Fibroblast of lung (primary cell): ENCODE data around the gene KLF16. TPM values are rescaled to one million over a fixed set of nuclear protein-coding genes. Genes with fewer than 3 reads are reported as not detected.
A peak's percentile ranks its signal among the peaks of the same experiment; 100 is the strongest.

Experiments
- DNase-seq, 2 donors: peaks; one replicate each; pipeline versions ENCODE4 v3.0.0 to v3.0.0-alpha.2; 2010; ENCODE audit warnings: low read depth in 2 of 2
- H2AFZ ChIP-seq: 2 replicates; pipeline ENCODE4 v1.5.1; 2012; ENCODE audit warnings: low read length, control low read depth, inconsistent platforms
- H3K27ac ChIP-seq: 2 replicates; pipeline ENCODE4 v1.5.1; 2011; ENCODE audit warnings: low read length, control low read depth; ENCODE audit not compliant: insufficient read depth
- H3K27me3 ChIP-seq: 2 replicates; pipeline ENCODE4 v1.5.1; 2011; ENCODE audit warnings: mild to moderate bottlenecking, low read length; ENCODE audit not compliant: control insufficient read depth, insufficient read depth
- H3K36me3 ChIP-seq: 2 replicates; pipeline ENCODE4 v1.5.1; 2011; ENCODE audit warnings: low read length; ENCODE audit not compliant: control insufficient read depth, insufficient read depth
- H3K4me1 ChIP-seq: 2 replicates; pipeline ENCODE4 v1.5.1; 2011; ENCODE audit warnings: low read length; ENCODE audit not compliant: control insufficient read depth, insufficient read depth; ENCODE audit errors: extremely low read depth
- H3K4me2 ChIP-seq: 2 replicates; pipeline ENCODE4 v1.5.1; 2011; ENCODE audit warnings: low read length, control low read depth; ENCODE audit not compliant: insufficient read depth; ENCODE audit errors: extremely low read depth
- H3K4me3 ChIP-seq, 4 experiments: fragments of 200-600 bp in 1 of 4; sonication (generic) in 1 of 4; replicated peaks in 1 of 4; 2 replicates each; pipeline ENCODE4 v1.5.1; 2011 to 2016; ENCODE audit warnings: low read length in 4 of 4, low read depth in 3 of 4, mild to moderate bottlenecking in 3 of 4, control low read depth in 2 of 4, inconsistent platforms in 1 of 4, mixed read lengths in 1 of 4; ENCODE audit not compliant: insufficient read depth in 1 of 4; ENCODE audit errors: control extremely low read depth in 1 of 4
- H3K79me2 ChIP-seq: 2 replicates; pipeline ENCODE4 v1.5.1; 2012; ENCODE audit warnings: mild to moderate bottlenecking, low read length, inconsistent platforms; ENCODE audit not compliant: control insufficient read depth, insufficient read depth
- H3K9ac ChIP-seq: 2 replicates; pipeline ENCODE4 v1.5.1; 2011; ENCODE audit warnings: mild to moderate bottlenecking, low read length, control low read depth; ENCODE audit not compliant: insufficient read depth
- H3K9me3 ChIP-seq: 2 replicates; pipeline ENCODE4 v1.5.1; 2012; ENCODE audit warnings: low read depth, low read length; ENCODE audit not compliant: control insufficient read depth, insufficient read depth
- H4K20me1 ChIP-seq: 2 replicates; pipeline ENCODE4 v1.5.1; 2011; ENCODE audit warnings: low read length; ENCODE audit not compliant: control insufficient read depth, insufficient read depth; ENCODE audit errors: extremely low read depth
- EZH2 ChIP-seq: IDR thresholded peaks from 2 replicates; pipeline ENCODE4 v1.5.1; 2012; ENCODE audit warnings: low read length, control low read depth, mild to moderate bottlenecking; ENCODE audit errors: missing control alignments
- polyA plus RNA-seq, 2 donors: library from polyadenylated mRNA; depleted of rRNA in 1 of 2; stranded (reverse) in 1 of 2; unstranded in 1 of 2; fragments of >200 nt; gene quantifications; 2 replicates each; pipeline ENCODE4 v1.2.1, GENCODE V29; 2011 to 2012; ENCODE audit warnings: missing spikeins in 1 of 2
- total RNA-seq: library from RNA; depleted of rRNA; stranded (reverse); fragments of >200 nt; gene quantifications from 2 replicates; pipeline ENCODE4 v1.2.1, GENCODE V29; 2014
- TF ChIP-seq, protein P1 (sequence below), 2 donors: IDR thresholded peaks in 1 of 2; conservative IDR thresholded peaks in 1 of 2; 1 replicate in 1 of 2; 2 replicates in 1 of 2; pipeline ENCODE4 v1.5.1; 2011 to 2012; ENCODE audit warnings: low read length in 2 of 2, control low read depth in 1 of 2, inconsistent platforms in 1 of 2, low read depth in 1 of 2, mild to moderate bottlenecking in 1 of 2

The KLF16 gene
- total and polyA plus RNA-seq, 2 donors (not counting 1 experiment from before 2014, with no cell fraction given), result 4.2 to 6.9 TPM

DNA sequence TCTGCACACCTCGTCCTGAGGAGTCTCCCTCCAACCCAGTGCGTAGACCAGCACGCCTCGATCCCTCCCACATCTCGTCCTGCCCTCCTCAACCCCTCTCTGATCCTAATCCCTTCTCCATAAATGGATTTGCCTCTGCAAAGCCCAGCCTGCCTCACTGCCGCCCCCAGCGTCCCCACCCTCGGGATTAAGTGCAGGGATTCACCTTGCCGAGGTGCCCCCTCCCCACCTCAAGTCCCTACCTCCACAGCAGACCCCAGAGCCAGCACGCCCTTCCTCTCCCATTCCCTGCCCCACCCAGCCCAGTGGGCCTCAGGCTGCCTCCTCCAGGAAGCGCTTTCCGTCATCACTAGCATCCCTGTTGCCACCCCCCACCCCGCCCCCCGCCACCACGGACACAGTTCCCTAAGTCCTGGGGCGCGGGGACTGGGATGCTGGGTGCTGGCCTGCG lies 4.0 kb downstream of the KLF16 start:
- no peaks in the 10 kb centered on the region for H3K27me3 ChIP-seq
- peaks cover 79% of the 10 kb centered on the region for H3K79me2 ChIP-seq
- peak overlapping the region; percentile 72 for H3K27ac ChIP-seq
- TF ChIP-seq EZH2, result no peak
- TF ChIP-seq, protein P1, sequence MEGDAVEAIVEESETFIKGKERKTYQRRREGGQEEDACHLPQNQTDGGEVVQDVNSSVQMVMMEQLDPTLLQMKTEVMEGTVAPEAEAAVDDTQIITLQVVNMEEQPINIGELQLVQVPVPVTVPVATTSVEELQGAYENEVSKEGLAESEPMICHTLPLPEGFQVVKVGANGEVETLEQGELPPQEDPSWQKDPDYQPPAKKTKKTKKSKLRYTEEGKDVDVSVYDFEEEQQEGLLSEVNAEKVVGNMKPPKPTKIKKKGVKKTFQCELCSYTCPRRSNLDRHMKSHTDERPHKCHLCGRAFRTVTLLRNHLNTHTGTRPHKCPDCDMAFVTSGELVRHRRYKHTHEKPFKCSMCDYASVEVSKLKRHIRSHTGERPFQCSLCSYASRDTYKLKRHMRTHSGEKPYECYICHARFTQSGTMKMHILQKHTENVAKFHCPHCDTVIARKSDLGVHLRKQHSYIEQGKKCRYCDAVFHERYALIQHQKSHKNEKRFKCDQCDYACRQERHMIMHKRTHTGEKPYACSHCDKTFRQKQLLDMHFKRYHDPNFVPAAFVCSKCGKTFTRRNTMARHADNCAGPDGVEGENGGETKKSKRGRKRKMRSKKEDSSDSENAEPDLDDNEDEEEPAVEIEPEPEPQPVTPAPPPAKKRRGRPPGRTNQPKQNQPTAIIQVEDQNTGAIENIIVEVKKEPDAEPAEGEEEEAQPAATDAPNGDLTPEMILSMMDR (conservative IDR thresholded peaks at IDR 0.05 in 1 of 2, IDR thresholded peaks at IDR 0.05 in 1 of 2; ENCODE audit: low read depth in 1 of 2, low read length in 2 of 2), result no peak
- no peak overlapping the region for H2AFZ ChIP-seq
- no peaks in the 10 kb centered on the region for H3K9me3 ChIP-seq
- H3K9ac ChIP-seq, result peak overlapping the region; percentile 46
- peaks cover 41% of the 10 kb centered on the region for H3K4me1 ChIP-seq
- H4K20me1 ChIP-seq, result no peaks in the 10 kb centered on the region
- no peak for DNase-seq
- H3K4me3 ChIP-seq, result peak overlapping the region in 1 of 4 experiments; percentile 83
- no peaks in the 10 kb centered on the region for H3K36me3 ChIP-seq
- peak overlapping the region; percentile 97 for H3K4me2 ChIP-seq

DNA sequence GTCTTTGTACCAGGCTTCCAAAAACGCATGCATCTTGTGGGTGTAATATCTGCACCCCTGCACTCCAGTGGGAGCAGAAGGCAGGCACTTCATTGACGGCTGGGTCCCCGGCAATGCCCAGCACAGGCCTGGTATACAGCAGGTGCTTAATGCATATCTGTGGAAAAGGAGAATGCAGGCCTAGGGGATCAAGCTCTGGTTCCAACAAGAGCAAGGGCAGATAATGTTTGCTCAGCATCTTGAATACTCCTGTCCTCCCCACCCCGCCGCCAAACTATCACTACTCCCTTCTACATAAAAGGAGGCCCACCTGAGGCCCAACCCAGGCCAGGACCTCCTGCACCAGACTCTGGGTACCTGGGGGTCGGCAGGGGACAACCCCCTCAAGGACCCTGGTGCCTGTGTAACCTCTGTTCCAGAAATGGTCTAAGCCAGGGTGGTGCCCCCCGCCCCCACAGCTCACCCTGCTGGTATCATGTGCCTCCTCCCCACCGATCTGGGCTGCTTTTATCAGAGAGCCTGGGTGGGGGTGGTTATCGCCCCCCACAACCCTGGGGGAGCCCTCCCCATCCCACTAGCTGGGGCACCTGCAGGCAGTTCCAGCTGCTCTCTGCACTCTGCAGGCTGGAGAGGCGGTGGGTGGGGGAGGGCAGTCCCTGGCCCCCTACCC lies 4.8 kb downstream of the KLF16 start:
- H4K20me1 ChIP-seq, result no peaks in the 10 kb centered on the region

GRCh38 chr19:1857648-1858326 lies 5.6 kb downstream of the KLF16 start:
- TF ChIP-seq EZH2, result no peak
- TF ChIP-seq, protein P1 (conservative IDR thresholded peaks at IDR 0.05 in 1 of 2, IDR thresholded peaks at IDR 0.05 in 1 of 2; ENCODE audit: low read depth in 1 of 2, low read length in 2 of 2), result no peak
- peak overlapping the region in 1 of 4 experiments; percentile 43 for H3K4me3 ChIP-seq
- no peaks in the 10 kb centered on the region for H3K27me3 ChIP-seq
- H2AFZ ChIP-seq, result no peak overlapping the region
- peak overlapping the region; percentile 83 for H3K27ac ChIP-seq
- no peaks in the 10 kb centered on the region for H3K36me3 ChIP-seq
- H3K4me2 ChIP-seq, result peak overlapping the region; percentile 51
- peaks cover 48% of the 10 kb centered on the region for H3K4me1 ChIP-seq
- no peak for DNase-seq
- H3K79me2 ChIP-seq, result peaks cover 88% of the 10 kb centered on the region
- H3K9ac ChIP-seq, result peak overlapping the region; percentile 58
- no peaks in the 10 kb centered on the region for H4K20me1 ChIP-seq
- no peaks in the 10 kb centered on the region for H3K9me3 ChIP-seq

More for the DNA sequence above, 4.8 kb downstream of the KLF16 start:
- Histone ChIP-seq H3K4me2 (no peak overlapping the region), H3K27me3 (no peaks in the 10 kb centered on the region), H3K4me1 (peaks cover 44% of the 10 kb centered on the region), H3K36me3 (no peaks in the 10 kb centered on the region), H3K9ac (no peak overlapping the region), H3K4me3 (no peak overlapping the region), H3K9me3 (no peaks in the 10 kb centered on the region), H2AFZ (no peak overlapping the region), H3K27ac (no peak overlapping the region), H3K79me2 (peaks cover 84% of the 10 kb centered on the region)
- no peak for DNase-seq
- TF ChIP-seq, protein P1 (conservative IDR thresholded peaks at IDR 0.05 in 1 of 2, IDR thresholded peaks at IDR 0.05 in 1 of 2; ENCODE audit: low read depth in 1 of 2, low read length in 2 of 2), result no peak
- no peak for TF ChIP-seq EZH2
